ENCODE data around the gene HDAC4.

- TF ChIP-seq EZH2phosphoT487 (conservative IDR thresholded peaks at IDR 0.05; ENCODE audit: low read length) (no peak), CTCF (IDR thresholded peaks at IDR 0.05; ENCODE audit: insufficient read depth, low read length, poor library complexity, severe bottlenecking) (no peak)
Measured at GRCh38 chr2:239400596-239401066, at the start of gene HDAC4.
